NCI-H446 treated with DMSO at 0.1 percent for 48 hours (cell line): ENCODE measurements around the gene ZNF280B.
A peak's percentile ranks its signal among the peaks of the same experiment; 100 is the strongest.

ENCODE experiments used
- DNase-seq: peaks from one replicate; lab custom pipeline; 2025; lab: John Stamatoyannopoulos, UW

The ZNF280B gene

DNA sequence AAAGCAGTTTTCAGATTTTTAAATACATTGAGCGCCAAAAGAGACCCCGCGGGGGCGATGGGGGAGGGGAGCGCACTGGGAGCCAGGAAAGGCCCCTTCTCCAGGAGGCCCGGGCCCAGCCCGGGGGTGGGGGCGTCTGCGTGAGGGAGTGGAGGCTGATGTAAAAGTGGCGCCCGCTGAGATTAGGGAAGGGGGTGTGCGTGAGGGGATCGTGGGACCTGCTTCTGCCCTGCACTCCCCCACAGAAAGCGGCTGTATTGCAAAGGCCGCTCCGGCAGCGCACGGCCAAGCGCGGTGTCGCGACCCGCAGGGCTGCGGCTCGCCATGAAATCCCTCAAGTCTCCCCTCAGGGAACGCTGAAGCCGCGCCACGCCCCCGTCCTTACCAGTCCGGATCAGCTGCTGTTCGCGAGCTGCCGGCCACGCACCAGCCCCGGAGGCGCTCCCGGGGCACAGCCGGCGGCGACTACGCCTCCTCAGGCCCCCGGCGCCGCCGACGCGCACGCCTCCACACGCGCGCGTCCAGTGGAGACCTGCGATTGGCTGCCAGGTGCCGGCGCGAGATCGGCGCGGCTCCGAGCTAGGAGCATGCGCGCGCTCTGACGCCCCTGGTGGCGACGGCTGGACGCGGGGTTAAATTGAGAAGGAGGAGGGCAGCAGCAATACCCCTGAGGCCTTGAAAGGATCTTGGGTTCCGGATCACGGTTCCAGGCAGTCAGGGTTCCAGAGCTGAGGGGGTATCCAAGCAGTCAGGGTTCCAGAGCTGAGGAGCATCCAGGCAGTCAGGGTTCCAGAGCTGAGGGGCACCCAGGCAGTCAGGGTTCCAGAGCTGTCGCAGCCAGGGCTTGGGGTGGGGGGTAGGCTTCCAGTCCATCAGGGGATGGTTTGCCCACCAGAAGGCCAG is at the start of gene ZNF280B:
Gene ZNF280B (minus strand): TSS at position 469 of the 903 bp plus-strand sequence. CDS start 19,344 bp downstream, outside the sequence.
- peak; percentile 61 for DNase-seq

DNA sequence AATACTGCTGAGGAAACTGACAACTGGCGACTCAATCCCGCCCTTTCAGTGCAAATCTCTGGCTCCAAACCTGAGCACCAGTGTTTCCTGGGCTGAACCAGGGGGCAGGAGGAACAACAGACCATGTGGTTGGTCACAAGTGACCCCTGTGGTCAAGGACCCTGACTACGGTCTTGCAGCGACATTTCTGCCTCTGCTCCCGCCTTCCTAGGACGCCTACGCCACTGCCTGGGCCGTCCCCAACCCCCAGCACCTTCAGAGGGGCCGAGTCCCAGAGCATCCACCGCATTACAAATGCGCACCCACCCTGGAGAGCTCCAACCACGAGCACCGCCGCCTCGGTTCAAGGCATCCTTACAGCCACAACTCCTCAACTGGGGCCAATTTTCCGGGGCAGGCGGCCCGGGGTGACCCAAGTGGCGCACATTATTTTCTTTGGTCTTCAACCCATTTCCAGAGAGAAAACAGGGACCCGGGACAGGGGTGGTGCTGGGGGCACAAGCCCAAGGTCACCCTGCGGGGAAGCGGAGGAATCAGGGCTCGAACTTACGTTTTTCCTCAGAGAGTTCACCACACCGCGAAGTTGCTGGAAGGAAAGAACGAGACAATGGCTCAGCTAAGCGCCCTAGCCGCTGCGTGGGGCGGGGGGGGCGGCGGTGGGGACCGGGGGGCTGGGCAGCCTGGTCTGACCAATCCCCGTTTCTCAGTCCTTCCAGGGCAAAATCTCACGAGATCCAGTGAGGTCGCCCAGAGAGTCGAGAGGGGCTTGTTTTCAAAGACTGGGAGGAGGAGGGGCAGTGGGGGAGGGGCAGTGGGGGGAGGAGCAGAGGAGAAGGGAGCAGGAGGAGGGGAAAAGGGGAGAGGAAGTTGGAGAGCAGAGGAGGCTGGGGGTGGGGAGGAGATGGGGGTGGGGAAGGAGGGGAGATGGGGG is 48.7 kb upstream of the ZNF280B start:
- DNase-seq, result no peak

GRCh38 chr22:22556578-22556977 is 48.0 kb upstream of the ZNF280B start:
- no peak for DNase-seq

- DNase-seq, result no peak
Measured at GRCh38 chr22:22555596-22555995, 47.1 kb upstream of the ZNF280B start.

GRCh38 chr22:22554587-22555284 is 46.2 kb upstream of the ZNF280B start:
- no peak for DNase-seq

DNA sequence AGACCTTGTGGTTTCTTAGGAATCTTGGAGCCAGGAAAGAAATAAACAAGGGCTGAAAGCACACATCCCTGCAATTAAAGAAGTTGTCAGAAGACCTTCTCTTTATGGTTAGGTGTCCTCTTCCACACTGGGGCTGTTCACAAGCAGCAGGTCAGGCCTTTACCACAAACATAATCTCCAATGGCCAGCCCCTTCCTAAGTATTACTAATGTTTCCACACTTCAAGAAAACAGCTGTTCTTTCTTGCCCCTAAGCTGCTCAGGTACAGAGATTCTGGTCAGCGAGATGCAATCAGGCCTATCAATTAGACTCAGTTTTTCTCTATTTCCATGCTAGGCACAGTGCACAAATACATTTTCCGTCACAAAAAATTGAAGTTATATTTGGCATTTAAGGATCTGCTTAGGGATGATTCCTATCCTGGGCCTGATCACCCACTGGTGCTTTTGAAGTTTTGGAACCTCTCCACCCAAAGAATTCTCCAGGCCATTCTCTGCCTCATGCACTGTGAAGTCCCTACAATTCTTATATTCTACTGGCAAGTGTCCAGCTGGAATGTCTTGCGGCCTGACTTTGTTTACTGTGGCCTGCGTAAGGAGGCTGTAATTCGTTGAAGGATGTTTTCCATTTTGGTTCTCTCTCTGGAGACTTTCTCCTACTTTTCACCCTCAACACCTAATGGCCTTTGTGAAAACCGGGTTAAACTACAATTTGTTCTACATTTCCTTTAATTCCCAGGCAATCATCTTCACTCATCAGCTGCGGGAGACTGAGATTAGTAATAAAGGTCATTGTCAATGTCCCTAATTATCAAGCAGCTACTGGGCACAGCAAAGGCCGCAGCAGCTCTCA is 45.4 kb upstream of the ZNF280B start:
- DNase-seq, result no peak

GRCh38 chr22:22553141-22553540 is 44.6 kb upstream of the ZNF280B start:
- no peak for DNase-seq

DNA sequence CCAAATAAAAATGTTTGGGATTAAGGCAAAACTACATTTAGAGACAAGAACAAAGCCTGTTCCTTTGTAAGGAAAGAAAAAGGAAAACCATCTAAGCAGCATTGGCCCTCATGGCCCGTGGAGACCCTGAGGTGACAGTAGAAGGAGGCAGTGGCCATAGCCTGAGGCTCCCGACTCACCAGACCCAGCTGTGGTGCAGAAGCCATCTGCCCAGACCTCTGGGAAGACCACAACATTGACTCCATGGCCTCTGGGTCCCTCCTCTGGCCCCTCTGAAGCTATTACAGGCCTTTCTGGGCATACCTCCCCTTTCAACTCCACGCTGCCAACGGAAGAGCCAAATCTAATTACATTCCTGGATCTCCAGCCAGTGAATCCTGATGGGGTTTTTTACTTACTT is 44.1 kb upstream of the ZNF280B start:
- DNase-seq, result no peak

- DNase-seq, result no peak
Measured at GRCh38 chr22:22550789-22551434, 42.4 kb upstream of the ZNF280B start.

DNA sequence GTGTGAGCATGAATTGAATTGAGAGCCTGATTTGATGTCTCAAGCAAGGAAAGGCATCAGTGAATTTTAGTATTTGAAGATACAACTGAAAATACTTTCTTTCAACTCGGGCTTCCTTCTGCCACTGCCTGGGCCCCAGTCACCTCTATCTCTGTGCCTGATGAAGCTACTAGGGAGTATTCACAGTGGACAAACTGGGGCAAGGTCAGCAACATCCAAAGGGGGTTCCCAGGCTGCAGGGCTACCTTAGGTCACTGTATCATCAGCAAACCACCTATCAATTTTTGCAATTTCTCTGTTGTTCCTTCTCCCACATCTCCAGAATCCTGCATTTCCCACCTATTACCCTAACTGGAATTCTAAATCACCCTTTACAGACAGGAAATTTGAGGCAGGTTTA is 40.4 kb upstream of the ZNF280B start:
- no peak for DNase-seq

GRCh38 chr22:22548317-22548716 is 39.8 kb upstream of the ZNF280B start:
- DNase-seq, result no peak

DNA sequence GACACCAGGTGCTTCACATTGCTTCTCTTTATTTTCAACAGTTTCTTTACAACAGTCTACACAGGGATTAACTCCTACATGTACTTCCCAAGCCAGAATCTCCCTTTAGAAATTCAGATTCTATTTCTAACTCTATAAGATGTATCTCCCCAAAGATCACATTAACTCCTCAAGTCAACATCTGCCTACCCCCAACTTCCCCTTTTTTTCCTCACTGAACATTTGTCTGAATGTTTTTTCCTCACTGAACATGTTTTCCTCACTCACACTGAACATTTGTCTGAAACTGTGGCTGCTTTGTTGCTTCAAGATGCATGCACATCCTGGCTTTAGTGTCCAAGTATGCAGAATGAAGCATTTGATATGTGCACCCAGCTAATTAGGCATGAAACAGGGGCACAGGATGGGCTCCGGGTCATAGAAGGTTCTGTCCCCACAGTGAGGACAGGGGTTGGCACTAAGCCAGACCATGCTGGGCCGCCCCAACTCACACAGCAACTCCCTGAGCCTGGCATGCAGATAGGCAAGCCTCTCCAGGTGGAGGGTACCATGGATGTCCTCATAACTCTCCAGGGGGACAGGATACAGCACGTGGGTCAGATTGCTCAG is 39.3 kb upstream of the ZNF280B start:
- no peak for DNase-seq

- no peak for DNase-seq
Measured at GRCh38 chr22:22547226-22547625, 38.7 kb upstream of the ZNF280B start.

DNA sequence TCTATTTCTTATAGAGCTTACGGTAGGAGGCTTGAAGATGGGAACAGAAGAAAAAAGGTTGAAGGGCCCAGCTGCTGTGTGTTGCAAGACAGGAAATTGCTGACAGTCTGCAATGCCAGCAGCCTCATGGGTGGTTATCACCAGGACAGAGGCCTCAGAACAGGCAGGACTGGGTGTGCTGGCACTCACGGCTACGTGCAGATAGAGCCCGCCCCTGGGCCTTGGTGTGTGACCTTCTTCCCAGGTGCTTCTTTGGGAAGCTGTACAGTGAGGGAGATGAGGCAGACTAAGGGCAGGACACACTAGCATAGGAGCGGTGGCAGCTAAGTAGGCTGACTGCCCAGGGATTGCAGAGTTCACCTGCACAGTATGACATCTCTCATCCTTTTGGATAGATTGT is 37.9 kb upstream of the ZNF280B start:
- DNase-seq, result no peak

DNA sequence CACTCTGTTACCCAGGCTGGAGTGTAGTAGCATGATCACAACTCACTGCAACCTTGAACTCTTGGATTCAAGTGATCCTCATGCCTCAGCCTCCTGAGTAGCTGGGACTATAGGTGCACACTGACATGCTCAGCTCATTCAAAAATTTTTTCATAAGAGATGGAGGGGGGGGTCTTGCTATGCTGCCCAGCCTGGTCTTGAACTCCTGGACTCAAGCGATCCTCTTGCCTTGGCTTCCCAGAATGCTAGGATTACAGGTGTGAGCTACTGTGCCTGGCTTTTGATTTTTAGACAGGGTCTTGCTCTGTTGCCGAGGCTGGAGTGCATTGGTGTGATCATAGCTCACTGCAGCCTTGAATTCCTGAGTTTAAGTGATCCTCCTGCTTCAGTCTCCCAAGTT is 36.5 kb upstream of the ZNF280B start:
- DNase-seq, result no peak

DNA sequence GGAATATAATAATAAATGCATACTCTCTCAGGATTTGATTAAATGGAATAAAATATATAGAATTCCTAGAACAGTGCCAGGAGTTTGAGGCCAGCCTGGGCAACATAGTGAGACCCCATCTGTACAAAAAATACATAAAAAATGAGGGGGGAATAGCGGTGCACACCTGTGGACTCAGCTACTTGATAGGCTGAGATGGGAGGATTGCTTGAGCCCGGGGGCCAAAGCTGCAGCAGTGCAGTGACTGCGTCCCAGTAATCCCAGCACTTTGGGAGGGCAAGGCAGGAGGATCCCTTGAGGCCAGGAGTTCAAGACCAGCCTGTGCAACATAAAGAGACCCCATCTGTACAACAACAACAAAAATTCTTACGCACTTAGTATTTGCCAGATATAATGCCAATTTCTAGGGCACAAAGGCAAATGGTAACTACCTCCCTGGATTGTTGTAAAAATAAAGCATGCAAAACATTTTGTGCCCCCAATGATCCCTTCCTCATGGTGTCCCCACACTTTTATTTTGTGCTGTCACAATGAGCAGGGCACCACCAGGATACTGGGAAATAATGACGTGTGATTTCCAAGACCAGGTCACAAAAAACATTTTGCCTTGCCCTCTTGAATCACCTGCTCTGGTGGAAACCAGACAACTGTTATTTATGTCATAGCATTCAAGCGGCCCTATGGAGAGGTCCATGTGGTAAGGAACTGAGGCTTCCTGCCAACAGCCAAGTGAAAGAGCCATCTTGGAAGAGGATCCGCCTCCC is 29.9 kb upstream of the ZNF280B start:
- no peak for DNase-seq

DNA sequence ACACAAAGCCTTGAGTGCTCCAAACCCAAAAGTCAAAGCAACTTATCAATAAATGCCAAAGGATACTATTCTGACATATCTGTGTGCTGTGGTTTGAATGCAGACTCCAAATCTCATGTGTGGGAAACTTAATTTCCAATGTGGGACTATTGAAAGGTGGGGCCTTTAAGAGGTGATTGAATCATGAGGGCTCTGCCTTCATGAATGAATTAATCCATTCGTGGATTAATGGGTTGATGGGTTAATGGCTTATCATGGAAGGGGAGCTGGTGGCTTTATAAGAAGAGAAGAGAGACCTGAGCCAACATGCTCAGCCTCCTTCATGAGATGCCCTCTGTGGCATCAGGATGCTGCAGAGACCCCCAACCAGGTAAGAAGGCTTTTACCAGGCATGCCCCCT is 28.4 kb upstream of the ZNF280B start:
- no peak for DNase-seq

DNA sequence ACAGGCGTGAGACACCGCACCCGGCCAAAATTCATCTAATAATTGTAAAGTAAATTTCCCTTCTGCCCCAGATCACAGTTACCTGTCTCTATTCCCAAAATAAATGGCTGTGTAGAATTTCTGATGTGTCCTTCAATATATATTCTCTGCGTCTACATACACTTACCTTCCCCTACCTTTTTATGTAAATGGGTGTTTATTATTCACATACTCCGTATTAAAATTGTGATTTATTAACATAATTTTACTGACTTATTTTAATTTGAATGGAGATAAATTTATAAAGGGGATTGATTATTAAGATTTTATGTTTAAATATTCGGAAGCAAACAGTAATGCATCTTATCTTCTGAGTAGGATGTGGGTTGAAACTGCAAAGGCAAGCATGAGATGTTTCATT is 28.0 kb upstream of the ZNF280B start:
- no peak for DNase-seq

DNA sequence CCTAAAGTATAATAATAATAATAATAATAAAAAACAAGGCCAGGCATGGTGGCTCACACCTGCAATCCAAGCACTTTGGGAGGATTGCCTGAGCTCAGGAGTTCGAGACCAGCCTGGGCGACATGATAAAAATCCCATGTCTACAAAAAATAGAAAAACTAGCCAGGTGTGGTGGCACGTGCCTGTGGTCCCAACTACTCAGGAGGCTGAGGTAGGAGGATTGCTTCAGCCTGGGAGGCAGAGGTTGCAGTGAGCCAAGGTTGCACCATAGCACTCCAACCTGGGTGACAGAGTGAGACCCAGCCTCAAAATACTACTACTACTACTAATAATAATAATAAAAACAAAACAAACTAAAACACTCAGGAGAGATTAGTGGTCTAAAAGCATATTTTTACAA is 27.1 kb upstream of the ZNF280B start:
- no peak for DNase-seq
